Measurements from ENCODE around the gene METTL24. TPM values are rescaled to one million over a fixed set of nuclear protein-coding genes. Genes with fewer than 3 reads are reported as not detected.

The METTL24 gene
- total and polyA plus RNA-seq, 2 experiments from 2014 or later: 4.3 to 7.7 TPM

- H3K4me3 ChIP-seq: peak overlapping the region; percentile 31
- no peaks in the 10 kb centered on the region for H3K36me3 ChIP-seq
- peak overlapping the region; percentile 75 for H3K27ac ChIP-seq
- H3K4me1 ChIP-seq (ENCODE audit: low read depth): peaks cover 44% of the 10 kb centered on the region
- DNase-seq (ENCODE audit: low read depth in 1 of 2, low spot score in 1 of 2): no peak
- no peaks in the 10 kb centered on the region for H3K27me3 ChIP-seq
- H3K9me3 ChIP-seq (ENCODE audit: low read depth): no peaks in the 10 kb centered on the region
- no peak for TF ChIP-seq CTCF (IDR thresholded peaks at IDR 0.05; ENCODE audit: low read depth, low read length)
Observed at GRCh38 chr6:110357298-110357663, 868 bp downstream of the METTL24 start.

DNA sequence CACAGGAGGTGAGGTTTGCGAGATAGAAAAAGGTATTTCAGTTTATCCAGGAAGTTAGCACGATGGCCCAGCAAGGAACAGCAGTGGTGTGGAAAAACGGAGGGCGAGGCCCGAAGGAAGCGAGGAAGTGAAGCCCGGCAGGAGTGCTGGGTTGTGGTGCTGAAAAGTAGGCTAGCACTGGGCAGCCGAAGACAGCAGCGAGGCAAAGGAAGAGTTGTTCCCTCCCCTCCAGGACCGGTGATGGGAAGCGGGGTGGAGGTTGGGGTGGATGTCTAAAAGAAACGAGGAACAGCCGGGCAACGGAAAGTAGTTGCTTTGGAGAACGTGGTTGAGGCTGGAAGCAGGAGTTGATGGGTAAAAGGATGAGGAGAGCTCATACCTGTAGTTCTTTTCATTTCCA lies 1.4 kb downstream of the METTL24 start:
- no peak overlapping the region for H3K4me3 ChIP-seq
- no peaks in the 10 kb centered on the region for H3K27me3 ChIP-seq
- H3K4me1 ChIP-seq (ENCODE audit: low read depth): peaks cover 49% of the 10 kb centered on the region
- no peaks in the 10 kb centered on the region for H3K9me3 ChIP-seq (ENCODE audit: low read depth)
- no peak for TF ChIP-seq CTCF (IDR thresholded peaks at IDR 0.05; ENCODE audit: low read depth, low read length)
- DNase-seq (ENCODE audit: low read depth in 1 of 2, low spot score in 1 of 2): no peak
- H3K27ac ChIP-seq: no peak overlapping the region
- H3K36me3 ChIP-seq: no peaks in the 10 kb centered on the region

DNA sequence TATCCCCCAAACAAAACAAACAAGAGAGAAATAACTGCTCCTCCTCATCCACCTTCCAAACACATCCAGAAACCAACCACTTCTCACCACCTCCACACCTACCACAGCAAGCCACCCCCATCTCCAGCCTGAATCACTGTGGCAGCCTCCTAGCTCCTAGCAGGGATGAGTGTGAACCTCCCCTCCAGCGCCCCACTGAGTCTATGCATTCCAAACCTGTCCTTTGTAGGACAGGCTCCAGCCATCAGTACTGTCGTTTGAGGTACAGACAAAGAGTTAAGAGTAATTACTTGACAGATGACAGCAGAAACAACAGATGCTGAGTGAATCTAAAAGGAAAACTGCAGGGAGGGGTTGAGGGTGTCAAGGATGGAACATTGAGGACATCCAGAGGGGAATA lies 2.4 kb downstream of the METTL24 start:
- no peak for DNase-seq (ENCODE audit: low read depth in 1 of 2, low spot score in 1 of 2)
- Histone ChIP-seq H3K36me3 (no peaks in the 10 kb centered on the region), H3K9me3 (ENCODE audit: low read depth) (no peaks in the 10 kb centered on the region), H3K27ac (peak overlapping the region; percentile 97), H3K27me3 (no peaks in the 10 kb centered on the region), H3K4me3 (no peak overlapping the region), H3K4me1 (ENCODE audit: low read depth) (peaks cover 57% of the 10 kb centered on the region)
- TF ChIP-seq CTCF (IDR thresholded peaks at IDR 0.05; ENCODE audit: low read depth, low read length): no peak

DNA sequence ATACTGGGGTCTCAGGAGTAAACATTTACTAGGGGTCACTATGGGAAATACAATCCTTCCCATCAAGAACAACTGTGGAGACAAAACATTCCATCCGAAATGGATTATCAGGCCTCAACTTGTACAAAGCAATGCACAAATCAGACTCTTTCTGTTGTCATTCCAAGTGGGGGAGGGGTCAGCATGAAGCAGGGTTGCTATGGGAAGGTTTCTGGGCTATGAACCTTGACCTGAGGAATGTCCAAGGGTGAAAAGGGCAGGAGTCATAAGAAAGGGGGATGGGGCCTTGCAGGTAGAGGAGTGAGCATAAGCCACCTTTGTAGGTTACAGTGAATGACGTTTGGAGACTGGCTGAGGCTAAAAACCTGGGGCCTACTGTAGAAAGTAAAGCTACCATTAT lies 3.1 kb downstream of the METTL24 start:
- no peak for DNase-seq (ENCODE audit: low read depth in 1 of 2, low spot score in 1 of 2)
- Histone ChIP-seq H3K4me3 (no peak overlapping the region), H3K4me1 (ENCODE audit: low read depth) (peaks cover 57% of the 10 kb centered on the region), H3K36me3 (no peaks in the 10 kb centered on the region), H3K27me3 (no peaks in the 10 kb centered on the region), H3K27ac (peak overlapping the region; percentile 97), H3K9me3 (ENCODE audit: low read depth) (no peaks in the 10 kb centered on the region)
- TF ChIP-seq CTCF (IDR thresholded peaks at IDR 0.05; ENCODE audit: low read depth, low read length): no peak

DNA sequence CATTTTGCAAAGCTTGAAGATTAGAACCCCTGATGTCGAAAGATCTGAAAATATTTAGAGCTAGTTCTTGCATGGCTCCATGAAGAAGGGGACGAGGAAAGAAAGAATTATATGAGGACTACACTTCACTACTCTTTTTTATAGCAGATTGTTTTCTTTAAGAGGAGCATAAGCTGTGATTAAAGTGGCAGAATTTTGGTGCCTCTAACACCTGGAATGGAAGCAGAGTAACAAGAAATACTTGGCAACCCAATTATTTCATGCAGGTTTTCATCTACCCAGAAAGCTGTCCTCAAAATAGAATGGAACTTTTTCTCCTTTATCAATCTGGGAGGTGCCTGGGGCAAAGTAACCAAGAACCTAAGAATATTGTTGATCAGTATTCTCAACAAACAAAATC lies 4.0 kb downstream of the METTL24 start:
- no peaks in the 10 kb centered on the region for H3K9me3 ChIP-seq (ENCODE audit: low read depth)
- peaks cover 57% of the 10 kb centered on the region for H3K4me1 ChIP-seq (ENCODE audit: low read depth)
- no peak for TF ChIP-seq CTCF (IDR thresholded peaks at IDR 0.05; ENCODE audit: low read depth, low read length)
- DNase-seq (ENCODE audit: low read depth in 1 of 2, low spot score in 1 of 2): no peak
- H3K36me3 ChIP-seq: no peaks in the 10 kb centered on the region
- H3K27ac ChIP-seq: peak overlapping the region; percentile 97
- no peaks in the 10 kb centered on the region for H3K27me3 ChIP-seq
- H3K4me3 ChIP-seq: no peak overlapping the region

DNA sequence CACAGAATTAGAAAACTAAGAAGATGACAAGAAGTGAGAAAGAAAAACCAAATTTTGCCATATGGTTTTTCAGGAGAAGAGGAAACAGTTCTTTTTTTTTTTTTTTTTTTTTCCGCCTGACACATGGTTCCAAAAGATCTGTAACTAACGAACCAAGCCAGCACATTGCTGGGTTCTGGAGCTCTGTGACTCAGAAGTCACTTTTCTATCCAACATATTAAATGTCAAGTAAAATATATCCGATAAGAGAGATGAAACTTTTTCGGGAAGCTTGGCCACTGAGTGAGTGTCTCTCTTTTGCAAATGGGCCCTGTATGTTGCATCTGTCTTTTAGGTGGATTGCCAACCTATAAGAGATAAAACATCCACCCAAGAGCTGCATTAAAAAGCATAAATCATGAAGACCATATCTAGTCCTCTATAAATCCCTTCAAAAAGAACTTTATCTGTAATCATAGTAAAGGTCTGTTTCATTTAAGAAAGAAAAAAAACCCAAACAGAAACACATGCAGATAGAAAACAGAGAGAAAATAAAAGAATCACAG lies 4.6 kb downstream of the METTL24 start:
- Histone ChIP-seq H3K9me3 (ENCODE audit: low read depth) (no peaks in the 10 kb centered on the region), H3K4me1 (ENCODE audit: low read depth) (peaks cover 53% of the 10 kb centered on the region), H3K27me3 (no peaks in the 10 kb centered on the region), H3K4me3 (no peak overlapping the region), H3K36me3 (no peaks in the 10 kb centered on the region), H3K27ac (peak overlapping the region; percentile 97)
- no peak for TF ChIP-seq CTCF (IDR thresholded peaks at IDR 0.05; ENCODE audit: low read depth, low read length)
- no peak for DNase-seq (ENCODE audit: low read depth in 1 of 2, low spot score in 1 of 2)
